Measurements from ENCODE around the gene AUTS2.
"Not testable (repeated sequence)": the region's sequence is repeated elsewhere in the genome, so short reads cannot be mapped to it uniquely, and the experiment has no call there.

AUTS2 gene

DNA sequence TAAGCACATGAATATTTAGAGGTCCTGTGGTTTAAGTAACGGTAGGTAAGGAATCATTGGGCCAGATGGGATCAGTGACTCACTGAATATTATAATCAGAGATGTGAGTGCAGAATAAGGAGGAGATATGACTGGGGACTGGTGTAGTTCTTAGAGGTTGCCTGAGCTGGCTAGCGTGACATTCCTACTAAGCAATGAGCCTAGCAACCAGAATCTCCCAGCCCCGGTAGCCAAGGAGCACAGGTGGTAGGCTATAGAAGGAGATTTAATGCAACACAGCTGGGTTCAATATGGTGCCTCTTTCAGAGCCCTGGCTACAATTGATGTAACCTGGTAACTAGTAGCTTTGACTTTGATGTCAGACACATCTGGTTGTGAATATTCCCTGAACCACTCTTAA is 641.6 kb downstream of the AUTS2 start:
- DNase-seq (ENCODE audit: low read depth in 3 of 3) = no peak

DNA sequence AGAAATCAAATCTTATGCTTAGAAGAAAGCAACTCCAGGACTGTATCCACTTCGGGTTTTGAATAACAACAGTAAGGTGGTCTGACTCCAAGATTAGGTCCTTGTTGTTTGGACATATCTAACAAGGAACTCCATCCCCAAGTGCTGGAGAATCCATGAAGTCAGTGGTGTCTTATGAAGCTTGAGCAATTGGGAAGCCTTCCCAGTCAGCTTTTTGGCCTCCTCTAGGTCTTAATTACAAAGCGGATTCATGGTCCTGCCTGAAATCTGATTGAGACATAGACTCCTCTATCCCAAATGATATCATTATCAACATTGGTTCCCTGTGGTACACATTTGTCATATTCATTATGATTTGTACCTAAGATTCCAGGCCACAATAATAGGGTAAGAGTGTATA is 642.6 kb downstream of the AUTS2 start:
- DNase-seq (ENCODE audit: low read depth in 3 of 3) = no peak

DNA sequence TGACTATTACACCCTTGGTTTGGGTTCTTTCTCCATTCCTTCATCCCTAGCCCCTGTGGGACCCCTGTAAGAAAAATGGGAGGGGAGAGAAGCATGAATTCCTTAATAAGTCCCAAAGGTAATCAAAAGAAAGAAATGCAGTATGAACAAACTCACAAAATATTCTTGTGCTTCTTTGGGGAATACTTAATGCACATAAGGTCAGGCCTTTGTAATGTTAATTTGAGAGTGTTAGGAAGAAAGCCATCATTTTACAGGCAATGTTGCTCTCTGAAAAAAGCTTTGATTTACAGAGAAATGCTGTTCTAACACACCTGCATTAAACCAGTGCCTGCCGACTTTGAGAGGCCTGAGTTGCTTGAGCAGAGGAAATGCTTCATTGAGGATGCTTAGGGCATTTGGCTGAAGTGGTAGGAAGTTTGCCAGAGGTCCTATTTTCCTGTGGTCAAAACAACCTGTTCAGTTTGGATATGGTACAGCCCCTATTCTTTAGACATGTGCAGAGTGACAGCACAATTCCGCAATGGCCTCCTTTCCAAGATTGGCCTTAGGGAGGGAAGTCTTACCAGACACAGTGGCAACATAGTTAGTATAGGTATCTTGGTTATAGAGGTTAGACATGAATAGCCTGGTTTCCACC is 643.4 kb downstream of the AUTS2 start:
- no peak for DNase-seq (ENCODE audit: low read depth in 3 of 3)

DNA sequence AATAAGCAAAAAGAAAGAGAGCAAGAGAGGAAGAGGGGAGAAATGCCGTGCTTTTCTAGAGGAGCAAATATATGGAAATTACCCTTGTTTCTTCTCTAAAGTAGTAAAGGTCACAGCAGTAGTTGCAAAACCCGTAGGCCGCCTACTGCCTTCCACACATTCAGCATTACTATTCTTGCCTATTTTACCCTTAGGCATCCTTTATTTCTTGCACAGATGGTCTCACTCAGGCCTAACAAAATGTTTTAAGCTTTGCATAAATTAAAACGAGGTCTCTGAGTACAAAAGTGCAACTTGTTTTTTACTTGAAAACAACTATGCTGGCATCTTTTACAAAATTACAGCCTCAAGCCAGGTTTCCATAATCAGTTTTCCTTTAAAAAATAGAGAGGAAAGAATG is 644.6 kb downstream of the AUTS2 start:
- DNase-seq (ENCODE audit: low read depth in 3 of 3) = no peak

DNA sequence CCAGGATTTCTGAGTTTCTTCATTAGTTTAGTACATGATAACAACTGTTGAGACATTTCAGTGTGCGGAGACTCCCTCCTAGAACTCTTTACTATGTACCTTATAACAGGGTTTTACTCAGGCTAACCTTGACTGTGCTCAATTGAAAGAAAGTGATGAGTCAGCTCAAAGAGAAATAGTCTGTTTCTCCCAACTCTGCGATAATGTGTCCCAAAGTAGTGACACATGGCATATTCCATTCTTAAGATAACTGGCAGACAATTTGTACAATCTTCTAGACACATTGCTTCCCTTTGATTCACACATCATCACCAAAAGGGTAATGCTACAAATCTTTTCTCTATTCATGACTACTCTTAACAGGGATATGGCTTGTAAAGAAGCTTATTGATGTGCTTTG is 645.2 kb downstream of the AUTS2 start:
- no peak for DNase-seq (ENCODE audit: low read depth in 3 of 3)

DNA sequence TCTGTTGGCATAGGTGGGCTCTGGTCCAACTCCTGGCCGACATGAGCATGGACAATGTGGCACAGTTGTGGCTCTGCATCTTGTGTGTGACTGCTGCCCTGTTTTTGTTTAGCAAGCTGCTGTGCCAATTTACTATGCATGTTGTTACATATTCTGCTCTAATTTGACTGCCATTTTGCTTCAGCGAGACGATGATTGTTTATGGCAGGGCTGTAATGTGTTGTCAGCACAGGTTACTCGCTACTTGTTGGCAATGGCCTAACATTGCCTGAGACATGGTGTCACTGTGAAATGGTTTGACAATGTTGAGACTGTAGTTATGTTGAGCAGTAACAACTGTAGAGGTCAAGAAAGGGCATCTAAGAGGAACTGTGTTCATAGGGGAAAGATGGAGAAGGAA is 659.6 kb downstream of the AUTS2 start:
- no peak for DNase-seq (ENCODE audit: low read depth in 3 of 3)

DNA sequence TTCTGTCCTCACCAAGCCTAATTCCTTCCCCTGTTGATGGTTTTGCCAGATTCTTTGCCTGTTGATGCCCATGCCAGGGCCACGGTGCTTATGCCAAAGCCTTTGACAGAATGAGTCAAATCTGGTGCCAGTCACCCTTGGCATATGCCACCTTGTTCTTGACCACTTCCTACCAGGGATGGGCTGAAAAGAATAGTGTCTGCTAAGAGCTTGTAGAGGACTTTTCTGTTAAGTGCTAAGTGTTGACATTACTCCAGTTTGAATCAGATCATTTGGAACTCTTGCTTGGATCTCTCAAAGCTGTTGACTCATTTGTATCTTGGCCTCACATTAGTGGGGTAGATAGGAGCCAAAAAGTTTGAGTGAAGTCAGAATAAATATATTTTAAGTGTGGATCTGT is 661.2 kb downstream of the AUTS2 start:
- DNase-seq (ENCODE audit: low read depth in 3 of 3) = no peak

DNA sequence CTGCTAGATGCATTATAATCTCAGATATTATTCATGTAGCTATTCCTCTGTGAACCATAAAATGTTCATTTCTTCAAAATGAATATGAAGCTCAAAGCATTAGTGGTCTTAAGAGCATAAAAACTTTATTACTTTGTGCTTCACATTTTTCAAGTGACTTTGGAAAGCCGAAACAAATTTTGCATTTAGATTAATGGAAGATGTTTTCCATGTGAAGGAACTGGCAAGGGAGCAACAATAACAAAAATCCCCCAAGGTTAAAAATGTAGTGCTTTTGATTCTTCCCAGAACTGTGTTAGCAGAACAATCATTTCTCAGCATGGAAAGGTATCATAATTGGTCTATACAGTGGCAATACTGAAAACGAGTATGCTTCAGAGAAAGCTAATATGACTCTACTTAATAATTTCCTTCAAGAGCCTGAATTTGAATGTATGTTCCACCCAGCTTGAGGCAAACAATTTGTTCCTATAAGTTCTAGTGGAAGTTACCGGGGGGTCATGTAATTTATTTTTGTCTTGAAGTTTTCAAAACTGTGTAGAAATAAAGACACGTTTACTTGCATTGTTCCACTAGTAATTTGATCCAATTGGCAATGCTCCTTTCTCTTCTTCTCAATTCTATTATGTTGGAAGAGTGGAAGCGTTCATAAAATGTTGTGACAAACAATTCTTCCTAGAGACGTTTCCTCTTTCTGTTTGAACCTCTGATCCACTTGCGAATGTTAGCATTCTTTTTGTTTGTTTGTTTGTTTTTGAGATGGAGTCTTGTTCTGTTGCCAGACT is 665.4 kb downstream of the AUTS2 start:
- no peak for DNase-seq (ENCODE audit: low read depth in 3 of 3)

DNA sequence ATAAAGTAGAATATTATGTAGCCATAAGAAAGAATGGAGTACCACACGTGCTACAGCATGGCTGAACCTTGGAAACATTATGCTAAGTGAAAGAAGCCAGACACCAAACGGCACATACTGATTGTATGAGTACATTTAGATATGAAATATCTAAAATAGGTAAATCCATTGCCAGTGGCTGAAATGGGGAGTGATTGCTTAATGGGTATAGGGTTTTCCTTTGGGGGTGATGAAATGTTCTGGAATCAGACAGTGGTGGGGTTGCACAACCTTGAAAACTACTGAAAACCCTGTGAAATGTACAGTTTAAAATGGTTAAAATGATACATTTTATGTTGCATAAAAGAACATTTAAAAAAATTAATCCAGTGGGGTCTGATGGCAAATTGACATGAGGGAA is 667.9 kb downstream of the AUTS2 start:
- DNase-seq (ENCODE audit: low read depth in 3 of 3) = no peak

DNA sequence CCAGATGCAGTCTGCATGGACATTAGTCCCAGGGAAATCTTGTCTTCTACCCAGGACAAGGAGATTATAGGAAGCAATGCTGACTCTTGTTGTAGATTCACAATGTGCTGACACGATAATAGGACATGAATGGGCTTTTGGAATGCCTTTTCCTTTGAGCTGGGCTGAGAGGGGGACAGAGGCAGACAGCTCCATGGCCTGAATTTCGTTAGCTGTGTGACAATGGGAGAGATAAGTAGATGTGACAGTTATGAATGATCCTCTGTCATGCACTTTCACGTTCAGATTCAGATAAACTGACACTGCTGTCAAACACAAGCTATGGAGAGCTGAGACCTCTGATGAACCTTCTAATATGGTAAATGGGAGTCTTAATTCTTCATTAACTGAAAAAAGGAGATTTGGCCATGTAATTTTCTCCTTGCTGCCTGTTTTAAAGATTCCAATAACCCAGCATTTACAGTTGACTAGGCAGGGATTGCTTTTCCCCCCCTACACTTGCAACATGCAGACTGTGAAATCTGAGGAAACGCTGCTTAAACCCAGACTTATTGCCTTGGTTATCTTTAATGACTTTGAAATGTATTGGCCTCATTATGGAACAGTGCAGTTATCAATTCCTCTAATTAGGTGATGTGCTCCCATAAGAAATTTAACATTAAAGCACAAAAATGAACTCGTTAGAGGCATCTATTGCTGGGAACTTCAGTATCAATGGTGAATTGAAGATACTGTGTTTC is 669.3 kb downstream of the AUTS2 start:
- DNase-seq (ENCODE audit: low read depth in 3 of 3) = no peak

DNA sequence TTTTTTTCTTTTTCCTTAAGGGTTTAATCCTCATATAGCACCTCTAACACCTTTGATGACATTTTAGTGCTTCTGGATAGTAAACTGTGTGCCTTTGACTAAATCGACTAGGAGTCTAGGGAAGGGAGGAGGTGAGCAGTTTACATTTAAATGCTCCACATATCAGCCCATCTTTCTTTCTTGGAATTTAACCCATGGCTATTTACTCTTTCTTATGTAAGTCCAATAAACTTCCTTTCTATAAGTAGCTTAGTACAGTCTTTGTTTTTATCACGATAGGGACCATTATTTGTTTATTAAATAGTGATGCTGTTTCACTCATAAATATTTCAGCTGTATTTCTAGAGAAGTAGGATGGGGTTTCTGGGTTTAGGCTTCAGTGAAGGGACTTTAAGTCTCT is 669.9 kb downstream of the AUTS2 start:
- DNase-seq (ENCODE audit: low read depth in 3 of 3) = no peak

DNA sequence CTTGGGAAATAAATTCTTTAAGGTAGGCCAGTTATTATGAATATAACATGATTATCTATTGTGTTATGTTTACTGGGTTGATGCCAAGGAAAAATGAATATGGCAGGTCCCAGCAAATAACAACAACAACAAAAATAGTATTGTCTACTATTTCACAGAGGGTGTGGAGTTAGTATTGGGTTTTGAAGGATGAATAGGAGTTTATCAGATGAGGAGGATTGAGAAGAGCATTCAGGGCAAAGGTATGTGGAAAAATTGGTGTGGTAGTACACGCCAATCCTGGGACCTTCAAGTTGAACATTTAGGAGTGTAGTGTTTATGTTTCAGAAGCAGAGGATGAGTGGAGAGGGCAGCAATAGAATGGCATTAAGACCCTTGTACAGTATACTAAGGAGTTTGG is 671.9 kb downstream of the AUTS2 start:
- DNase-seq (ENCODE audit: low read depth in 3 of 3) = no peak

DNA sequence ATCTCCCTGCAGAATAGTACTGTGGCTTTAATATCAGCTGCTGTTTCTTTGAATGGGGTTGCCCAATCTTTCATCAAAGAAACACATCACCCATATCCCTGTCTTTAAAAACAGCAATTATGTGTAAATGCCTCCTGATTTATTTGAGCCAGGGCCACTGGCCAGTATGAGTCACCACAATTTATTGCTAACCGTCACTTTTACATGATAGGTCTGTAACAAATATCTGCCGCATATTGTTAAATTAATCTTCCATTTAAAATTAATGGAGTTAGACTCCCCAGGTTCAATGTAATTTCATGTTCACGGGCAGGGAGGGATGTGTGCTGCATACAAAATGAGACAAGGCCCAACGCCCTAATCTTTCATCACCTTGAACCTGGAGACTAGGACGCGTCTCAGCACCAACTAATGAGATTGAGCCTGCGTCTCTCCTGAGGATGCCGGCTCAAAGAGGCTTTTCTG is 673.4 kb downstream of the AUTS2 start:
- DNase-seq (ENCODE audit: low read depth in 3 of 3) = no peak

DNA sequence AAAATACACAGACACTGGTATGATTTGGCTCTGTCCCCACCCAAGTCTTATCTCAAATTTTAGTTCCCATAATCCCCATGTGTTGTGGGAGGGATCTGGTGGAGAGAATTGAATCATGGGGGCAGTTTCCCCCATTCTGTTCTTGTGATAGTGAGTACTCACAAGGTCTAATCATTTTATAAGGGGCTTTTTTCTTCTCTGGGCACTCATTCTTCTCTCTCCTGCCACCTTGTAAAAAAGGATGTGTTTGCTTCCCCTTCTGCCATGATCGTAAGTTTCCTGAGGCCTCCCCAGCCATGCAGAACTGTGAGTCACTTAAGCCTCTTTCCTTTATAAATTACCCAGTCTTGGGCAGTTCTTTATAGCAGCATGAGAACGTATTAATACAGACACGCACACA is 677.3 kb downstream of the AUTS2 start:
- DNase-seq (ENCODE audit: low read depth in 3 of 3) = not testable (repeated sequence)

DNA sequence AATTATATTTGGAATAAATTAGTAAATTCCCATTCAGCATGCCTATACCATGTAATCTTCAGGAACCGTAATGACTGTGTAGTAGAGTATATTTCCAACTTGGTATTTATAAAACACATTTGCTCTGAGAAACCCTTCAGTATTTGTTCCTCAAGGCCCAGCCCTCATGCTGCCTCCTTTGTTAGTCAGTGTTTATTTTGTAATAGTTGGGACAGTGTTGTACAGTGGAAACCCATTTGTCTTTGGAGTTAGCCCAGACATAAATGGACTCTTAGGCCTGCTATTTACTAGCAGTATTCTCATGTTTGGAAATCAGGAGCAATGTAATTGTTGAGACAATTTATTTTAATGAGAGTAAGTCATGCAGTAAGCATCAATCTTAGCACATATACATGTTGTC is 686.9 kb downstream of the AUTS2 start:
- DNase-seq (ENCODE audit: low read depth in 3 of 3) = no peak

DNA sequence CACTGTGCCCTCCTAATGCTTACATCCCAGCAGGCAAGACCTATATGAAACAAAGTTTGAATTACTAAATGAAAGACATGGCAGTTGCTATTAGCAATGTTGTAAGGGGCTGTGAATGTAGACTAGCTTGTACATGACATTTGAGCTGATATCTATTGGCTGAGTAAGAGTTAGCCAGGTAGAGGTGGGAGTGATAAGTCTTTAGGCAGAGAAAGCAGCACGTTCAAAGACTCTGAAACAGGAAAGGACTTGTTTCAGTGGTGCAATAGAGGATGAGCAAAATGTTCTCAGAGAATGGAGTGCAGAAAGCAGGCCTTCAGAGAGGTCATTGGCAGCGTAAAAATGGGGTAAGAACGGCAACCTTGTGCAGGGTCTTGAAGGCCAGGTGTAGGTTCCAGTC is 687.6 kb downstream of the AUTS2 start:
- no peak for DNase-seq (ENCODE audit: low read depth in 3 of 3)

DNA sequence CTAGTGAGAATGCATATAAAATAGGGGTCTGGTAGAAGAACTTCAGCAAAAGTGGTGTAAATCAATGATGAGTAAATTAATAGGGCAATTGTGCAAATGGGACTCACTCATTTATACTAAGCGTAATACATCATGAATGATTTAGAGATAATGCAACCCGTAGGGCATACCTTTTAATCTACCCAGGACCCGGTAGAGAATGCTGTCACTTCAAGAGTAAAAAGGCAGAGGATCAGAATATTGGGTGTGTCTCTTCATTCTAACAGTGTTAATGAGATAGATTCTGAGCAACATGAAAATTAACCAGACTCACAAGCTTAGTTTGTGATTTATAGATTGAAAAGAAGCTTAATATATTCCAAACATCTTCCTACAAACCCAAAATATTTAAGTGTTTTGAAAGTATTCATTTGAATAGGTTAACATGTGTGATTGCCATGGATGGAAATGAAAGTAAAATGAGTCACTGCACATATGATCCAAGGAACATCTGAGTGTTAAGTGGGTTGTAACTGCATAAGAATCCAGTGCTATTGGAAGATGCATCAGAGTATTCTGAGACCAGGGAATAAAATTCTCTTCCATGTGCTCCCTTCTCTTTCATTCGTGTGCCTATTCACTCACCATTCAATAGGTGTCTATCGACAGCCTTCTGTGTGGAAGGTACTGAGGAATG is 690.6 kb downstream of the AUTS2 start:
- DNase-seq (ENCODE audit: low read depth in 3 of 3) = no peak

DNA sequence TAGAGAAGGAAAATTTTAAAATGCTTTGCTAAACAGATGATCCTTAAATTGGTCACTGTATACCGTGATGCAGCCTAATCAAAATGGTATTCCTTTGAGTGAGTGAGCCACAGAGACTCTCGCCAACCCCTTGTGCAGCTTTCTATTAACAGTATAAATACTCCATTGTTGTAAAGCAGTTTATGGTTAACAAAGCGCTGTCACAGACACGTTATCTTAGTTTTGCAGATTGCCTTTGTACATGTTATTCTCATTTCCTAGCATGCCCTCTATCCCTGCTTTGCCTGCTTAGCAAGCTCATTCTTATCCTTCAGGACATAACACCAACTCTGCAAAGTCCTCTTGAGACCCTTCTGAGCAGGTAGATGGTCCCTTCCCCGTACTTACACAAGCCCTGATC is 694.4 kb downstream of the AUTS2 start:
- no peak for DNase-seq (ENCODE audit: low read depth in 3 of 3)

DNA sequence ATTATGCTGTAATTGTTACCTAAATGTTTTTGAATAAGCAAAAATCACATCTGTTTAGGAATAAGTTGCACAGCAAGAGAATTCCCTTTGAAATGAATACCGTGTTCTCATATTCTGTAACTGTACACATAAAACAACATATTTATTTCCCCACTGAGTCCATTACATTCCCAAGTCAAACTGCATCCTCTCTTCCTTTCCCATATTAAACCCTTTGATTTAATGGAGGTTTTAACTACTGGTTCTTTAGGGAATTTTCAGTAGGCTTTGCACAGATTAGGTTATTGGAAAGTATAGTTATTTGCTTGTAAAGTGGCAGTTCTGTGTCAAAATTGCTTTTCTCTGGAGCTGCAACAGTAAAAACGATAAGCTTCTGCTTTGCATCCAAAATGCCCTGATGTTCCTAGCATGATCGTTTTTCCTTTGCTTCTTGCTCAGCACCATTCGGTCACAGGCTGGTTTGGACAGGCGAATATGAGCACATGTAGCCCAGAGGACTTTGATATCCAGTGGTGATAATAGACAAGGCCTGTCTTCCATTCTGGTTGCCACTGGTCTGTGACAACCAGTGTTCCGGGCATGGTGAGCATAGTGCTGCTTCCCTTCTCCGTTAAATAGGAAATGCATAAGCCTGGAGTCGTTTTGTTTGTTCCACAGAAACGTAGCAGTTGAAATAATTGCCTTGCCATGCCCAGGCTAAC is 696.1 kb downstream of the AUTS2 start:
- DNase-seq (ENCODE audit: low read depth in 3 of 3) = no peak

DNA sequence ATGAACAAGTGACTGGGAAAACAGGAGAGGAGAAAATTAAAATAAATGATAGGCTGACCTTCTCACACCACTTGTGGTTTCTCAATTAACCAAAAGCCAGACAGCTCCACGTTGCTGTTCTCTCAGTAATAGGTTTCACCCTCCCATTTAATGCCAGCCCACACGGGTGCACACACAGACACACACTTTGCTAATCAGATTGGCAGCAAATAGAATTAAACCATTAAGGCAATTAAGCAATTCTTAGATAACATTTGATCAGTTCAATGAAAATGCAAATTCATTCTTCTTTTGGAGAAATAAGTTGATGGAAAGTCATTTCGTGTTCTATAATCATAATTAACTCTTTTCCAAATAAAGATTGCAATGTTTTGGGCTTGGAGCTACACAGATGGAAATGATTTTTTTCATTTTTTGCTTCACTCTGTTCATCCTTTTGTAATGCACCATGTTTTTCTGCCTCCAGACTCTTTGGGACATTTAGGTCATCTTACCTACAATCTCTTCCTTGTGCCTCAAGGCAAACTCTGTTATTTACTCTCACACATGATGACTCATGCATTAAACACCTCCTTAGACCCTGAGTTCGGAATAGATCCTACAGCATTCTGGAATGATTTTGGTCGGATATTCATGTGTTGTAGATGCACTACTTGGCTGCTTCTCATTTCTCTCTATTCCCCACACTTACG is 700.7 kb downstream of the AUTS2 start:
- DNase-seq (ENCODE audit: low read depth in 3 of 3) = no peak

DNA sequence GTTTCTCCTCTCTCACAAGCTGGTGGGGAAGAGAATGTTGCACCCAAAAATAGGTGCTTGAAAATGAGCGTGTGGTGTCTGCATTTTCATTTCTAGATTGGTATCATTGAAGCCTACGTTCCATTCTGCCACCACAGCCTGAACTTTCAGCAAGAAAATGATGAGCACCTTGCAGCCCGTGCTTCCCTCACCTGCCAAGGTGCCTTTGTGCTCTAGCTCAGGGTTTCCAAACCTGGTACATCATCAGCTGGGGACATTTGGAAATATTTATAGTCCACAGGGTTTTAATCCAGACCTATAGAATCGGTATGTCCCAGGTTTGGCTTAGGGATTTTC is 701.2 kb downstream of the AUTS2 start:
- DNase-seq (ENCODE audit: low read depth in 3 of 3) = no peak
